Measurements from ENCODE around the gene KRTAP5-11. TPM values are rescaled to one million over a fixed set of nuclear protein-coding genes. Genes with fewer than 3 reads are reported as not detected.

The KRTAP5-11 gene
- total RNA-seq, 1 experiment from 2014 or later = not detected

DNA sequence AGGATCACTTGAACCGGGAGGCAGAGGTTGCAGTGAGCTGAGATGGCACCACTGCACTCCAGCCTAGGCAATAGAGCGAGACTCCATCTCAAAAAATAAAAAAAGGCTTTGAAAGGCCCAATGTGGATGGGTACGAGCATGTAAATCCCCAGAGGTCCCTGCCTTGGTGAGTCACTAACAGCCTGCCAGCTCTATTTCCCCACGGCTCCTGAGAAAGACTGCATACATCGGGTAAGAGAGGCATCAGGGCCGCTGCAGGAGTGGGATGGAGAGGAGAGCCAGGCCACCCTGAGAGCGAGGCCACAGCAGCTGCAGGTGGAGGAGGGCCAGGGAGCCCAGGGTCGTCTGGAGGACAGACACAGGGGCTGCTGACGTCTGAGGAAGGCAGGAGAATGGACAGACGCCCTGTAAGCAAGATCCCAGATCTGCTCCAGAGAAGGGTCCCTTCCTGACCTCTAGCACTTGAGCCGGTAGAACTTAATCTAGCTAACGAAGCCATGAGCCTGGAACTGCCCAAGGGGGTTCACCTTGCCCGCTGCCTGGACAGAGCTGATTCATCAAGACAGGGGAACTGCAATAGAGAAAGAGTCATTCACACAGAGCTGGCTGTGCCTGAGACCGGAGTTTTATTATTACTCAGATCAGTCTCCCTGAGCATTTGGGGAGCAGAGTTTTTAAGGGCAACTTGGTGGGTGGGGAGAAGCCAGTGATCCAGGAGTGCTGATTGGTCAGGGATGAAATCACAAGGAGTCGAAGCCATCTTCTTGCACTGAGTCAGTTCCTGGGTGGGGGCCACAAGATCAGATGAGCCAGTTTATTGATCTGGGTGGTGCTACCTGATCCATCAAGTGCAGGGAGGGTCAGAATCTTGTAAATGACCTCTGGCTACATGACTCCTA, 39.5 kb downstream of the KRTAP5-11 start:
- Histone ChIP-seq H4K20me1 (ENCODE audit: insufficient read depth) (no peaks in the 10 kb centered on the region), H3K36me3 (ENCODE audit: control insufficient read depth in 1 of 2, insufficient read depth in 2 of 2, low read length in 2 of 2) (no peaks in the 10 kb centered on the region), H3K4me3 (replicated peaks in 1 of 2; ENCODE audit: low read depth in 1 of 2, low read length in 2 of 2) (no peak overlapping the region), H3K9ac (ENCODE audit: low read length) (no peak overlapping the region), H3K27ac (ENCODE audit: low read depth, low read length) (no peak overlapping the region), H3K9me3 (ENCODE audit: control insufficient read depth in 1 of 2, insufficient read depth in 1 of 2, low read depth in 1 of 2, low read length in 2 of 2) (no peaks in the 10 kb centered on the region), H2AFZ (ENCODE audit: low read depth, low read length, poor library complexity, severe bottlenecking) (no peak overlapping the region), H3K4me1 (ENCODE audit: control insufficient read depth in 1 of 2, insufficient read depth in 2 of 2, low read length in 2 of 2) (peaks cover 0 to 11% of the 10 kb centered on the region in 2 experiments; a peak in 2 of 4 replicates), H3K79me2 (ENCODE audit: insufficient read depth, low read length) (no peaks in the 10 kb centered on the region), H3K9me2 (ENCODE audit: insufficient read depth) (no peaks in the 10 kb centered on the region), H3K27me3 (ENCODE audit: insufficient read depth, low read length) (peaks cover 5% of the 10 kb centered on the region; the same call in 1 of the 2 replicates), H3K4me2 (ENCODE audit: low read length) (peak overlapping the region; percentile 19; the same call in 1 of the 2 replicates)
- ChIA-PET POLR2A (no interaction called here), RAD21 (ENCODE audit: low non-redundant PET in 1 of 2, low total read pairs in 2 of 2, uncharacterized antibody in 2 of 2, unreplicated experiment in 2 of 2) (no interaction called here), CTCF (no interaction called here)
- intact Hi-C loops (cut with micrococcal nuclease) = no loop called here
- no TSS peak for BruUV-seq (replicated peaks)
- DNase-seq (ENCODE audit: low read depth, low spot score) = no peak
- TF ChIP-seq JUND (IDR thresholded peaks at IDR 0.05) = peak; percentile 26; the same call in 1 of the 2 replicates
- TF ChIP-seq, protein P1, sequence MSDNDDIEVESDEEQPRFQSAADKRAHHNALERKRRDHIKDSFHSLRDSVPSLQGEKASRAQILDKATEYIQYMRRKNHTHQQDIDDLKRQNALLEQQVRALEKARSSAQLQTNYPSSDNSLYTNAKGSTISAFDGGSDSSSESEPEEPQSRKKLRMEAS (IDR thresholded peaks at IDR 0.05) = no peak
- TF ChIP-seq FOSL1 (IDR thresholded peaks at IDR 0.05; ENCODE audit: low read depth) = peak; percentile 28; the same call in 1 of the 2 replicates
- no peak for ATAC-seq

DNA sequence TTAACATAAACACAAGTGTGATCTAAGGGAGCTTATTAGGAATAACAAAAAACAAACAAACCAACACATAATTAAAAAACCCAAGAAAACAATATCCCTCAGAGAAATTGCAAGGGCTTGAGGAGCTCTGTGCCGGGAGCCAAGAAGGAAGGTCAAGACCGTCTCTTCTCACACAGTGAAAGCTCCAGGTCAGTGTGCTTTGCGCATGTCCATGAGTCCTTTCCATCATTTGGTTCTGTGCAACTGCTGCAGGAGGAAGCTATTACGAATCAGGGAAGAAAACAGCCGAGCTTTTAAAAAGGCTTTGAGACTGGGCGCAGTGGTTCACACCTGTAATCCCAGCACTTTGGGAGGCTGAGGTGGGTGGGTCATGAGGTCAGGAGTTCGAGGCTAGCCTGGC, 40.3 kb downstream of the KRTAP5-11 start:
- 0 out of 2 replicates have a peak, but pooled peaks cover under 1% of the 10 kb centered on the region for H3K27me3 ChIP-seq (ENCODE audit: insufficient read depth, low read length)
- H3K36me3 ChIP-seq (ENCODE audit: control insufficient read depth in 1 of 2, insufficient read depth in 2 of 2, low read length in 2 of 2) = no peaks in the 10 kb centered on the region
- intact Hi-C loops (cut with micrococcal nuclease) = no loop called here
- no peak overlapping the region for H3K4me3 ChIP-seq (replicated peaks in 1 of 2; ENCODE audit: low read depth in 1 of 2, low read length in 2 of 2)
- no peaks in the 10 kb centered on the region for H4K20me1 ChIP-seq (ENCODE audit: insufficient read depth)
- no peak for DNase-seq (ENCODE audit: low read depth, low spot score)
- H2AFZ ChIP-seq (ENCODE audit: low read depth, low read length, poor library complexity, severe bottlenecking) = no peak overlapping the region
- no peaks in the 10 kb centered on the region for H3K9me3 ChIP-seq (ENCODE audit: control insufficient read depth in 1 of 2, insufficient read depth in 1 of 2, low read depth in 1 of 2, low read length in 2 of 2)
- ChIA-PET CTCF (no interaction called here), RAD21 (ENCODE audit: low non-redundant PET in 1 of 2, low total read pairs in 2 of 2, uncharacterized antibody in 2 of 2, unreplicated experiment in 2 of 2) (no interaction called here), POLR2A (no interaction called here)
- peaks cover 0 to 11% of the 10 kb centered on the region in 2 experiments; a peak in 2 of 4 replicates for H3K4me1 ChIP-seq (ENCODE audit: control insufficient read depth in 1 of 2, insufficient read depth in 2 of 2, low read length in 2 of 2)
- no peaks in the 10 kb centered on the region for H3K79me2 ChIP-seq (ENCODE audit: insufficient read depth, low read length)
- no peak for ATAC-seq
- no TSS peak for BruUV-seq (replicated peaks)
- no peak overlapping the region for H3K27ac ChIP-seq (ENCODE audit: low read depth, low read length)
- H3K4me2 ChIP-seq (ENCODE audit: low read length) = no peak overlapping the region
- no peak overlapping the region for H3K9ac ChIP-seq (ENCODE audit: low read length)
- H3K9me2 ChIP-seq (ENCODE audit: insufficient read depth) = no peaks in the 10 kb centered on the region
- TF ChIP-seq TCF7L2 (IDR thresholded peaks at IDR 0.05; ENCODE audit: borderline replicate concordance, extremely low read depth, insufficient read depth, insufficient read length) (no peak), SIN3A (IDR thresholded peaks at IDR 0.05; ENCODE audit: low read depth) (no peak), CEBPB (IDR thresholded peaks at IDR 0.05; ENCODE audit: low read depth) (no peak), POLR2A (IDR thresholded peaks at IDR 0.05; ENCODE audit: borderline replicate concordance, extremely low read depth, insufficient read depth, insufficient read length) (no peak), ZNF274 (IDR thresholded peaks at IDR 0.05; ENCODE audit: low read depth, low read length) (no peak), SP1 (IDR thresholded peaks at IDR 0.05; ENCODE audit: low read depth) (no peak), CBX3 (IDR thresholded peaks at IDR 0.05; ENCODE audit: low read depth) (no peak)
- TF ChIP-seq, protein P2, sequence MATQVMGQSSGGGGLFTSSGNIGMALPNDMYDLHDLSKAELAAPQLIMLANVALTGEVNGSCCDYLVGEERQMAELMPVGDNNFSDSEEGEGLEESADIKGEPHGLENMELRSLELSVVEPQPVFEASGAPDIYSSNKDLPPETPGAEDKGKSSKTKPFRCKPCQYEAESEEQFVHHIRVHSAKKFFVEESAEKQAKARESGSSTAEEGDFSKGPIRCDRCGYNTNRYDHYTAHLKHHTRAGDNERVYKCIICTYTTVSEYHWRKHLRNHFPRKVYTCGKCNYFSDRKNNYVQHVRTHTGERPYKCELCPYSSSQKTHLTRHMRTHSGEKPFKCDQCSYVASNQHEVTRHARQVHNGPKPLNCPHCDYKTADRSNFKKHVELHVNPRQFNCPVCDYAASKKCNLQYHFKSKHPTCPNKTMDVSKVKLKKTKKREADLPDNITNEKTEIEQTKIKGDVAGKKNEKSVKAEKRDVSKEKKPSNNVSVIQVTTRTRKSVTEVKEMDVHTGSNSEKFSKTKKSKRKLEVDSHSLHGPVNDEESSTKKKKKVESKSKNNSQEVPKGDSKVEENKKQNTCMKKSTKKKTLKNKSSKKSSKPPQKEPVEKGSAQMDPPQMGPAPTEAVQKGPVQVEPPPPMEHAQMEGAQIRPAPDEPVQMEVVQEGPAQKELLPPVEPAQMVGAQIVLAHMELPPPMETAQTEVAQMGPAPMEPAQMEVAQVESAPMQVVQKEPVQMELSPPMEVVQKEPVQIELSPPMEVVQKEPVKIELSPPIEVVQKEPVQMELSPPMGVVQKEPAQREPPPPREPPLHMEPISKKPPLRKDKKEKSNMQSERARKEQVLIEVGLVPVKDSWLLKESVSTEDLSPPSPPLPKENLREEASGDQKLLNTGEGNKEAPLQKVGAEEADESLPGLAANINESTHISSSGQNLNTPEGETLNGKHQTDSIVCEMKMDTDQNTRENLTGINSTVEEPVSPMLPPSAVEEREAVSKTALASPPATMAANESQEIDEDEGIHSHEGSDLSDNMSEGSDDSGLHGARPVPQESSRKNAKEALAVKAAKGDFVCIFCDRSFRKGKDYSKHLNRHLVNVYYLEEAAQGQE (IDR thresholded peaks at IDR 0.05; ENCODE audit: low read depth) = no peak
- TF ChIP-seq, protein P3, sequence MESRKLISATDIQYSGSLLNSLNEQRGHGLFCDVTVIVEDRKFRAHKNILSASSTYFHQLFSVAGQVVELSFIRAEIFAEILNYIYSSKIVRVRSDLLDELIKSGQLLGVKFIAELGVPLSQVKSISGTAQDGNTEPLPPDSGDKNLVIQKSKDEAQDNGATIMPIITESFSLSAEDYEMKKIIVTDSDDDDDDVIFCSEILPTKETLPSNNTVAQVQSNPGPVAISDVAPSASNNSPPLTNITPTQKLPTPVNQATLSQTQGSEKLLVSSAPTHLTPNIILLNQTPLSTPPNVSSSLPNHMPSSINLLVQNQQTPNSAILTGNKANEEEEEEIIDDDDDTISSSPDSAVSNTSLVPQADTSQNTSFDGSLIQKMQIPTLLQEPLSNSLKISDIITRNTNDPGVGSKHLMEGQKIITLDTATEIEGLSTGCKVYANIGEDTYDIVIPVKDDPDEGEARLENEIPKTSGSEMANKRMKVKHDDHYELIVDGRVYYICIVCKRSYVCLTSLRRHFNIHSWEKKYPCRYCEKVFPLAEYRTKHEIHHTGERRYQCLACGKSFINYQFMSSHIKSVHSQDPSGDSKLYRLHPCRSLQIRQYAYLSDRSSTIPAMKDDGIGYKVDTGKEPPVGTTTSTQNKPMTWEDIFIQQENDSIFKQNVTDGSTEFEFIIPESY (IDR thresholded peaks at IDR 0.05; ENCODE audit: extremely low read depth, insufficient replicate concordance, low read length) = no peak

Measured in HCT116 (cell line).